GM21390 (cell line): ENCODE results near the gene NCL.
A peak's percentile ranks its signal among the peaks of the same experiment; 100 is the strongest.

Experiments used
- ATAC-seq: cut with Tn5 transposase; IDR thresholded peaks from one replicate; pipeline ENCODE4 v1.9.1; 2021; ENCODE audit not compliant: unreplicated experiment

The NCL gene

GRCh38 chr2:231463698-231464575 lies at the start of gene NCL:
TSS of gene NCL (minus strand) at chr2:231464484. CDS start at chr2:231464353, 131 bp downstream.
- ATAC-seq, result peak; percentile 83

- ATAC-seq, result no peak
Measured at GRCh38 chr2:231513746-231514224, 49.5 kb upstream of the NCL start.

- no peak for ATAC-seq
Measured at GRCh38 chr2:231512222-231512621, 47.9 kb upstream of the NCL start.

- ATAC-seq, result no peak
Measured at GRCh38 chr2:231503766-231504165, 39.5 kb upstream of the NCL start.

- no peak for ATAC-seq
Measured at GRCh38 chr2:231502596-231502995, 38.3 kb upstream of the NCL start.

GRCh38 chr2:231497651-231498050 lies 33.4 kb upstream of the NCL start:
- ATAC-seq, result no peak

- no peak for ATAC-seq
Measured at GRCh38 chr2:231494669-231495068, 30.4 kb upstream of the NCL start.

- ATAC-seq, result no peak
Measured at GRCh38 chr2:231490801-231491200, 26.5 kb upstream of the NCL start.

- no peak for ATAC-seq
Measured at GRCh38 chr2:231489990-231490389, 25.7 kb upstream of the NCL start.

GRCh38 chr2:231488331-231488730 lies 24.0 kb upstream of the NCL start:
- ATAC-seq, result no peak

- ATAC-seq, result no peak
Measured at GRCh38 chr2:231486851-231487596, 22.7 kb upstream of the NCL start.

- no peak for ATAC-seq
Measured at GRCh38 chr2:231483398-231484329, 19.4 kb upstream of the NCL start.

- peak; percentile 66 for ATAC-seq
Measured at GRCh38 chr2:231482806-231483391, 18.6 kb upstream of the NCL start.

GRCh38 chr2:231480781-231481180 lies 16.5 kb upstream of the NCL start:
- ATAC-seq, result no peak

GRCh38 chr2:231479455-231479854 lies 15.2 kb upstream of the NCL start:
- no peak for ATAC-seq

GRCh38 chr2:231476920-231477319 lies 12.6 kb upstream of the NCL start:
- no peak for ATAC-seq

- no peak for ATAC-seq
Measured at GRCh38 chr2:231475965-231476364, 11.7 kb upstream of the NCL start.

- ATAC-seq, result no peak
Measured at GRCh38 chr2:231472816-231473215, 8.5 kb upstream of the NCL start.

- ATAC-seq, result no peak
Measured at GRCh38 chr2:231470246-231470900, 6.1 kb upstream of the NCL start.

GRCh38 chr2:231469583-231469950 lies 5.3 kb upstream of the NCL start:
- no peak for ATAC-seq
